Mucosa of stomach (tissue), 1 donor: Measurements from ENCODE around the gene ABCC11.

ENCODE experiments used
- H3K27me3 ChIP-seq: one replicate; pipeline ENCODE4 v1.7.0; 2013; ENCODE audit warnings: mild to moderate bottlenecking, low read length; ENCODE audit not compliant: control insufficient read depth, insufficient read depth
- H3K36me3 ChIP-seq: one replicate; pipeline ENCODE4 v1.7.0; 2013; ENCODE audit warnings: low read length; ENCODE audit not compliant: control insufficient read depth, insufficient read depth
- H3K4me1 ChIP-seq: one replicate; pipeline ENCODE4 v1.7.0; 2013; ENCODE audit warnings: mild to moderate bottlenecking, low read length; ENCODE audit not compliant: control insufficient read depth, insufficient read depth
- H3K4me3 ChIP-seq: one replicate; pipeline ENCODE4 v1.7.0; 2013; ENCODE audit warnings: low read length
- H3K9ac ChIP-seq: one replicate; pipeline ENCODE4 v1.7.0; 2013; ENCODE audit warnings: mild to moderate bottlenecking, low read length, moderate library complexity
- H3K9me3 ChIP-seq: one replicate; pipeline ENCODE4 v1.7.0; 2013; ENCODE audit warnings: mild to moderate bottlenecking, low read length, moderate library complexity; ENCODE audit not compliant: control insufficient read depth
- donor health status: Pancreatic carcinoma.

ABCC11 gene

GRCh38 chr16:48247311-48247710 lies at the start of gene ABCC11:
ABCC11 (minus strand) TSS chr16:48247539; CDS start chr16:48231921, 15,618 bp downstream.
- H3K9me3 ChIP-seq, result no peaks in the 10 kb centered on the region
- H3K36me3 ChIP-seq, result no peaks in the 10 kb centered on the region
- H3K4me1 ChIP-seq, result peaks cover 35% of the 10 kb centered on the region
- H3K27me3 ChIP-seq, result no peaks in the 10 kb centered on the region
- no peak within 1 kb of the TSS for H3K4me3 ChIP-seq
- peak within 1 kb of the TSS; percentile 12 for H3K9ac ChIP-seq

- H3K4me1 ChIP-seq, result peaks cover 23% of the 10 kb centered on the region
- no peak overlapping the region for H3K4me3 ChIP-seq
- no peaks in the 10 kb centered on the region for H3K27me3 ChIP-seq
- H3K36me3 ChIP-seq, result no peaks in the 10 kb centered on the region
- no peaks in the 10 kb centered on the region for H3K9me3 ChIP-seq
- H3K9ac ChIP-seq, result no peak overlapping the region
These were observed 48.3 kb upstream of the ABCC11 start for GRCh38 chr16:48295488-48296281.

- Histone ChIP-seq H3K36me3 (no peaks in the 10 kb centered on the region), H3K4me3 (no peak overlapping the region), H3K9me3 (no peaks in the 10 kb centered on the region)
These were observed 47.4 kb upstream of the ABCC11 start for GRCh38 chr16:48294724-48295123.

GRCh38 chr16:48292452-48292851 lies 45.1 kb upstream of the ABCC11 start:
- no peaks in the 10 kb centered on the region for H3K27me3 ChIP-seq
- no peaks in the 10 kb centered on the region for H3K36me3 ChIP-seq
- peaks cover 23% of the 10 kb centered on the region for H3K4me1 ChIP-seq
- no peaks in the 10 kb centered on the region for H3K9me3 ChIP-seq
- no peak overlapping the region for H3K9ac ChIP-seq
- no peak overlapping the region for H3K4me3 ChIP-seq

More at GRCh38 chr16:48294724-48295123, 47.4 kb upstream of the ABCC11 start:
- H3K9ac ChIP-seq, result no peak overlapping the region
- H3K4me1 ChIP-seq, result peaks cover 23% of the 10 kb centered on the region
- no peaks in the 10 kb centered on the region for H3K27me3 ChIP-seq

- peaks cover 23% of the 10 kb centered on the region for H3K4me1 ChIP-seq
- H3K36me3 ChIP-seq, result no peaks in the 10 kb centered on the region
- H3K27me3 ChIP-seq, result no peaks in the 10 kb centered on the region
- no peak overlapping the region for H3K9ac ChIP-seq
- H3K9me3 ChIP-seq, result peaks cover 5% of the 10 kb centered on the region
- no peak overlapping the region for H3K4me3 ChIP-seq
These were observed 44.4 kb upstream of the ABCC11 start for GRCh38 chr16:48291754-48292153.

- Histone ChIP-seq H3K4me1 (peaks cover 23% of the 10 kb centered on the region), H3K27me3 (no peaks in the 10 kb centered on the region), H3K36me3 (no peaks in the 10 kb centered on the region), H3K9me3 (peaks cover 5% of the 10 kb centered on the region), H3K4me3 (no peak overlapping the region), H3K9ac (no peak overlapping the region)
These were observed 44.0 kb upstream of the ABCC11 start for GRCh38 chr16:48291303-48291702.

GRCh38 chr16:48287239-48287638 lies 39.9 kb upstream of the ABCC11 start:
- H3K4me3 ChIP-seq, result no peak overlapping the region
- H3K27me3 ChIP-seq, result no peaks in the 10 kb centered on the region
- H3K9ac ChIP-seq, result no peak overlapping the region
- peaks cover 8% of the 10 kb centered on the region for H3K9me3 ChIP-seq
- H3K36me3 ChIP-seq, result no peaks in the 10 kb centered on the region
- peaks cover 15% of the 10 kb centered on the region for H3K4me1 ChIP-seq

- H3K36me3 ChIP-seq, result no peaks in the 10 kb centered on the region
- peaks cover 8% of the 10 kb centered on the region for H3K9me3 ChIP-seq
- H3K4me3 ChIP-seq, result no peak overlapping the region
- no peaks in the 10 kb centered on the region for H3K27me3 ChIP-seq
- no peak overlapping the region for H3K9ac ChIP-seq
- H3K4me1 ChIP-seq, result peaks cover 8% of the 10 kb centered on the region
These were observed 37.6 kb upstream of the ABCC11 start for GRCh38 chr16:48284772-48285409.

GRCh38 chr16:48282636-48283263 lies 35.4 kb upstream of the ABCC11 start:
- Histone ChIP-seq H3K27me3 (no peaks in the 10 kb centered on the region), H3K9ac (no peak overlapping the region), H3K36me3 (no peaks in the 10 kb centered on the region), H3K4me1 (peaks cover 8% of the 10 kb centered on the region), H3K4me3 (no peak overlapping the region), H3K9me3 (peaks cover 8% of the 10 kb centered on the region)

GRCh38 chr16:48280546-48280945 lies 33.2 kb upstream of the ABCC11 start:
- Histone ChIP-seq H3K9ac (no peak overlapping the region), H3K4me3 (no peak overlapping the region), H3K36me3 (no peaks in the 10 kb centered on the region), H3K9me3 (no peaks in the 10 kb centered on the region), H3K4me1 (peaks cover 8% of the 10 kb centered on the region), H3K27me3 (no peaks in the 10 kb centered on the region)

GRCh38 chr16:48279199-48279598 lies 31.9 kb upstream of the ABCC11 start:
- H3K4me1 ChIP-seq, result no peaks in the 10 kb centered on the region

GRCh38 chr16:48277158-48277557 lies 29.8 kb upstream of the ABCC11 start:
- Histone ChIP-seq H3K4me1 (peaks cover 4% of the 10 kb centered on the region), H3K36me3 (no peaks in the 10 kb centered on the region), H3K4me3 (no peak overlapping the region)

More at GRCh38 chr16:48279199-48279598, 31.9 kb upstream of the ABCC11 start:
- H3K9me3 ChIP-seq, result no peaks in the 10 kb centered on the region
- H3K4me3 ChIP-seq, result no peak overlapping the region
- no peak overlapping the region for H3K9ac ChIP-seq
- no peaks in the 10 kb centered on the region for H3K27me3 ChIP-seq
- H3K36me3 ChIP-seq, result no peaks in the 10 kb centered on the region

More at GRCh38 chr16:48277158-48277557, 29.8 kb upstream of the ABCC11 start:
- Histone ChIP-seq H3K27me3 (no peaks in the 10 kb centered on the region), H3K9me3 (no peaks in the 10 kb centered on the region), H3K9ac (no peak overlapping the region)
